HepG2 (cell line): Measurements from ENCODE around the gene HIF1AN. TPM values are rescaled to one million over a fixed set of nuclear protein-coding genes. Genes with fewer than 3 reads are reported as not detected.
A peak's percentile ranks its signal among the peaks of the same experiment; 100 is the strongest.

Experiments
- AHR ChIP-seq: IDR thresholded peaks from 2 replicates; pipeline ENCODE4 v1.6.1; 2018; ENCODE audit warnings: missing genetic modification reagents, missing compliant biosample characterization
- ELF1 ChIP-seq: sonication (generic); formaldehyde crosslinking; IDR thresholded peaks from 2 replicates; pipeline ENCODE4 v1.4.0; 2020; ENCODE audit warnings: missing genetic modification reagents
- MIXL1 ChIP-seq: IDR thresholded peaks from 2 replicates; pipeline ENCODE4 v1.6.1; 2016
- SSRP1 ChIP-seq: IDR thresholded peaks from 2 replicates; pipeline ENCODE4 v1.6.1; 2016; ENCODE audit warnings: control low read depth
- SUZ12 ChIP-seq: fragments of 150-350 bp; IDR thresholded peaks from 2 replicates; pipeline ENCODE4 v1.6.1; 2014; ENCODE audit warnings: low read depth, low read length
- TBL1XR1 ChIP-seq: fragments of 150-350 bp; IDR thresholded peaks from 2 replicates; pipeline ENCODE4 v1.6.1; 2014; ENCODE audit warnings: borderline replicate concordance, low read length; ENCODE audit not compliant: partially characterized antibody
- TBP ChIP-seq: sonication (generic); formaldehyde crosslinking; IDR thresholded peaks from 2 replicates; pipeline ENCODE4 v1.5.0; 2020; ENCODE audit warnings: missing genetic modification reagents
- ZBTB33 ChIP-seq: sonication (generic); formaldehyde crosslinking; IDR thresholded peaks from 2 replicates; pipeline ENCODE4 v1.4.0; 2020; ENCODE audit warnings: missing genetic modification reagents
- ZNF136 ChIP-seq: sonication (generic); formaldehyde crosslinking; IDR thresholded peaks from 2 replicates; pipeline ENCODE4 v1.8.1; 2022; ENCODE audit warnings: low read depth, mild to moderate bottlenecking, moderate library complexity, missing genetic modification reagents
- ZNF629 ChIP-seq: sonication (generic); formaldehyde crosslinking; conservative IDR thresholded peaks from 2 replicates; pipeline ENCODE4 v1.5.0; 2020; ENCODE audit warnings: missing genetic modification reagents
- ZNF674 ChIP-seq: sonication (generic); formaldehyde crosslinking; IDR thresholded peaks from 2 replicates; pipeline ENCODE4 v1.5.0; 2020; ENCODE audit warnings: low read depth, mild to moderate bottlenecking, missing genetic modification reagents
- ZNF761 ChIP-seq: sonication (generic); formaldehyde crosslinking; conservative IDR thresholded peaks from 2 replicates; pipeline ENCODE4 v1.4.0; 2020; ENCODE audit warnings: mild to moderate bottlenecking, missing genetic modification reagents
- ZNF776 ChIP-seq: sonication (generic); formaldehyde crosslinking; IDR thresholded peaks from 2 replicates; pipeline ENCODE4 v1.4.0; 2020; ENCODE audit warnings: mild to moderate bottlenecking, missing genetic modification reagents
- polyA plus RNA-seq, 8 experiments: library from polyadenylated mRNA; depleted of rRNA in 3 of 8; stranded (reverse) in 7 of 8; unstranded in 1 of 8; fragments of >200 nt; fragmentation: Illumina TruSeq in 4 of 8; extraction: Trizol in 4 of 8; gene quantifications; 2 replicates each; pipeline versions ENCODE4 v1.2.1 to v1.2.3, GENCODE V29; 2011 to 2016; ENCODE audit warnings: low read depth in 4 of 8, missing spikeins in 1 of 8, mixed read lengths in 1 of 8; ENCODE audit not compliant: insufficient read depth in 1 of 8
- total RNA-seq, 5 experiments: library from RNA; depleted of rRNA; stranded (reverse); fragments of >200 nt; fragmentation: Illumina TruSeq; extraction: Trizol; gene quantifications; 2 replicates each; pipeline ENCODE4 v1.2.3, GENCODE V29; 2016; ENCODE audit warnings: low read depth in 1 of 5
- TF ChIP-seq, protein P1 (sequence below): sonication (generic); formaldehyde crosslinking; IDR thresholded peaks from 2 replicates; pipeline ENCODE4 v1.4.0; 2020; ENCODE audit warnings: missing genetic modification reagents
- TF ChIP-seq, protein P2 (sequence below): sonication (generic); formaldehyde crosslinking; IDR thresholded peaks from 2 replicates; pipeline ENCODE4 v1.9.0; 2021; ENCODE audit warnings: missing genetic modification reagents, mild to moderate bottlenecking, borderline replicate concordance
- TF ChIP-seq, protein P3 (sequence below): IDR thresholded peaks from 2 replicates; pipeline ENCODE4 v1.6.1; 2012; ENCODE audit warnings: low read depth, low read length, improper control_type of control experiment

HIF1AN gene
- total and polyA plus RNA-seq, 2 of the 13 experiments (the other 11 are each of a cell fraction or from before 2014, with no cell fraction given): 8.6 to 10.7 TPM

DNA sequence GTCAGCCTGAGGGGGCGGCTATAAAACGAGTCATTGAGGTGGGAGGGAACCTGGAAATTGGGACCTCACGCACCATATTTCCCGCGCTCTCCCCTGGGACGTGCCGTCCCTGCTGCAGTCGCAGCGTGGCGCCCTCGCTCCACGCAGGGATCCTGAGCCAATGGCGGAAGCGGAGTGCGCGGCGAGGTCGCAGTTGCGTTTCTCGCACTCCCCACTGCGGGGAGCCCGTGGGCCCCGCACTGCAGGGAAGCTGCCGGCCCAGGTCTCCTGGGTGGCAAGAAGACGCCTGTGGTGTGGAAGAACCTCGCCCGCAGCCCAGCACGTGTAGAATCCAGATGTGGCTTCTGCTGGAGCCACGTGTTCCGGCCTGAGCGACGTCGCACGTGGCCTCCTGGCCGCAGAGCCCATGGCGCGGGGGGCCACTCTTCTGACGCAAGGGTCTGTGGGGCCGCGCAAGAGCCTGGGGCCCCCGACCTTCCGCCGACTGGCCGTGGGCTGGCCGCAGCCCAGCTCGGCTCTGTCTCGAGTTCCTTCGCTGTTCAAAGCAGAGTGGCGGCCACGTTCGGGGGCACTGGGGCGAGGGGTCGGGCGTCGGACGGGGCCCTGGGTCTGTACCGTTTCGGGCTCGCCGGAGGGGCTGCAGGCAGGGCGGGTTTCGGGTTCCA lies 26.4 kb downstream of the HIF1AN start (continued):
- TF ChIP-seq, protein P1, sequence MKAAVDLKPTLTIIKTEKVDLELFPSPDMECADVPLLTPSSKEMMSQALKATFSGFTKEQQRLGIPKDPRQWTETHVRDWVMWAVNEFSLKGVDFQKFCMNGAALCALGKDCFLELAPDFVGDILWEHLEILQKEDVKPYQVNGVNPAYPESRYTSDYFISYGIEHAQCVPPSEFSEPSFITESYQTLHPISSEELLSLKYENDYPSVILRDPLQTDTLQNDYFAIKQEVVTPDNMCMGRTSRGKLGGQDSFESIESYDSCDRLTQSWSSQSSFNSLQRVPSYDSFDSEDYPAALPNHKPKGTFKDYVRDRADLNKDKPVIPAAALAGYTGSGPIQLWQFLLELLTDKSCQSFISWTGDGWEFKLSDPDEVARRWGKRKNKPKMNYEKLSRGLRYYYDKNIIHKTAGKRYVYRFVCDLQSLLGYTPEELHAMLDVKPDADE (CRISPR knock-in tag): no peak
- TF ChIP-seq ZNF136 (CRISPR knock-in tag) (no peak), TBP (CRISPR knock-in tag) (no peak), SSRP1 (CRISPR knock-in tag) (no peak), ZNF629 (CRISPR knock-in tag) (no peak), SUZ12 (no peak), ZBTB33 (peak; percentile 45; the same call in 1 of the 2 replicates), ZNF674 (CRISPR knock-in tag) (no peak), ELF1 (CRISPR knock-in tag) (peak; percentile 83), MIXL1 (CRISPR knock-in tag) (no peak), ZNF761 (CRISPR knock-in tag) (no peak), TBL1XR1 (no peak), AHR (CRISPR knock-in tag) (no peak), ZNF776 (CRISPR knock-in tag) (peak; percentile 57; the same call in 1 of the 2 replicates)
- TF ChIP-seq, protein P2, sequence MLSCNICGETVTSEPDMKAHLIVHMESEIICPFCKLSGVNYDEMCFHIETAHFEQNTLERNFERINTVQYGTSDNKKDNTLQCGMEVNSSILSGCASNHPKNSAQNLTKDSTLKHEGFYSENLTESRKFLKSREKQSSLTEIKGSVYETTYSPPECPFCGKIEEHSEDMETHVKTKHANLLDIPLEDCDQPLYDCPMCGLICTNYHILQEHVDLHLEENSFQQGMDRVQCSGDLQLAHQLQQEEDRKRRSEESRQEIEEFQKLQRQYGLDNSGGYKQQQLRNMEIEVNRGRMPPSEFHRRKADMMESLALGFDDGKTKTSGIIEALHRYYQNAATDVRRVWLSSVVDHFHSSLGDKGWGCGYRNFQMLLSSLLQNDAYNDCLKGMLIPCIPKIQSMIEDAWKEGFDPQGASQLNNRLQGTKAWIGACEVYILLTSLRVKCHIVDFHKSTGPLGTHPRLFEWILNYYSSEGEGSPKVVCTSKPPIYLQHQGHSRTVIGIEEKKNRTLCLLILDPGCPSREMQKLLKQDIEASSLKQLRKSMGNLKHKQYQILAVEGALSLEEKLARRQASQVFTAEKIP (CRISPR knock-in tag): no peak
- TF ChIP-seq, protein P3, sequence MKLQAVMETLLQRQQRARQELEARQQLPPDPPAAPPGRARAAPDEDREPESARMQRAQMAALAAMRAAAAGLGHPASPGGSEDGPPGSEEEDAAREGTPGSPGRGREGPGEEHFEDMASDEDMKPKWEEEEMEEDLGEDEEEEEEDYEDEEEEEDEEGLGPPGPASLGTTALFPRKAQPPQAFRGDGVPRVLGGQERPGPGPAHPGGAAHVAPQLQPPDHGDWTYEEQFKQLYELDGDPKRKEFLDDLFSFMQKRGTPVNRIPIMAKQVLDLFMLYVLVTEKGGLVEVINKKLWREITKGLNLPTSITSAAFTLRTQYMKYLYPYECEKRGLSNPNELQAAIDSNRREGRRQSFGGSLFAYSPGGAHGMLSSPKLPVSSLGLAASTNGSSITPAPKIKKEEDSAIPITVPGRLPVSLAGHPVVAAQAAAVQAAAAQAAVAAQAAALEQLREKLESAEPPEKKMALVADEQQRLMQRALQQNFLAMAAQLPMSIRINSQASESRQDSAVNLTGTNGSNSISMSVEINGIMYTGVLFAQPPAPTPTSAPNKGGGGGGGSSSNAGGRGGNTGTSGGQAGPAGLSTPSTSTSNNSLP: no peak
